ENCODE measurements around the gene CDK8. TPM values are rescaled to one million over a fixed set of nuclear protein-coding genes. Genes with fewer than 3 reads are reported as not detected.

Gene CDK8
- total and polyA plus RNA-seq, 9 of the 15 experiments (the other 6 are each of a cell fraction or from before 2014, with no cell fraction given): 11.3 to 33.7 (median 20.3) TPM

DNA sequence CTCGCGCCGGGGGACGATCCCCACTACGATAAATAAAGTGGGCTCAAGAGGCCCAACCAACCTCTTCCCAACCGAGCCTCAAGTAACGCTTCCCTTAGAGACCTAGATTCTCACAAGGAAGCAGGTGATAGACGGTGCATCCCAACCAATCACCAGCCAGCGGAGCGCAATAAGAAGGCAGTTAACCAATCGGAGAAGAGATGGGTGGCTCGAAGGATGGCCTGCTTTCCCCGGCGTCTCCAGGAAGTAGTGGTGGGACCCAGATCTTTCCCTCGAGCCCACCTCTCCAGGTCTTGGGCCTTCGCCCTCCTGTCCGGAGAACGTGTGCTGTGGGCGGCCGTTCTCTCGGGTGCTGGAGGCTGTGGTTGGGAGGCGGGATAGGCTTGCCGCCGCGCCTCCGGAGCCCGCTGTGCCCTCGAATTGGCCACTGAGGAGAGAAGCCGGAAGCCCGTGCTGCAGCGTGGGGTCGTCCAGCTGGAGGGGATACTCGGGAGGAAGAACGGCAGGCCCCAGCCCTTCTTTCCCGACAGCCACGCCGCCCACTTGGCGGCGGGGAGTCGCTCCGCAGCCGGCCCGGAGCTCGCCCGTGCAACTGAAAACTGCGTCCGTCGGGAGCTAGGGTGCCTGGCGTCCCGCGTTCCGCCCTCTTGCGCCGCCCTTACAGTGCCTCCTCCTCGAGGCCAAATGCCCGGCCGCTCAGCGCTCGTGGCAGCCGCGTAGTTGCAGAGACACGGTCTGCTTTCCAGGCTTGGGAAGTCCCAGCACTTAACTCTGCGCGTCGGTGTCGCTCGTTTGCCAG is 32.0 kb upstream of the CDK8 start, which contains the start of gene RNF6 (continued):
- TF ChIP-seq, protein P1, sequence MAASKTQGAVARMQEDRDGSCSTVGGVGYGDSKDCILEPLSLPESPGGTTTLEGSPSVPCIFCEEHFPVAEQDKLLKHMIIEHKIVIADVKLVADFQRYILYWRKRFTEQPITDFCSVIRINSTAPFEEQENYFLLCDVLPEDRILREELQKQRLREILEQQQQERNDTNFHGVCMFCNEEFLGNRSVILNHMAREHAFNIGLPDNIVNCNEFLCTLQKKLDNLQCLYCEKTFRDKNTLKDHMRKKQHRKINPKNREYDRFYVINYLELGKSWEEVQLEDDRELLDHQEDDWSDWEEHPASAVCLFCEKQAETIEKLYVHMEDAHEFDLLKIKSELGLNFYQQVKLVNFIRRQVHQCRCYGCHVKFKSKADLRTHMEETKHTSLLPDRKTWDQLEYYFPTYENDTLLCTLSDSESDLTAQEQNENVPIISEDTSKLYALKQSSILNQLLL (CRISPR knock-in tag; IDR thresholded peaks at IDR 0.05; ENCODE audit: borderline replicate concordance): no peak
- TF ChIP-seq PCBP1 (IDR thresholded peaks at IDR 0.05; ENCODE audit: low read depth, low read length, poor library complexity, severe bottlenecking) (peak; percentile 91), KDM5B (IDR thresholded peaks at IDR 0.05; ENCODE audit: insufficient replicate concordance, low read depth, low read length) (peak; percentile 75), SIX5 (IDR thresholded peaks at IDR 0.05; ENCODE audit: borderline replicate concordance in 1 of 2, insufficient read depth in 1 of 2, low read depth in 1 of 2, low read length in 2 of 2) (peak in 1 of 2 experiments; percentile 19; a peak in 1 of 4 replicates), RBM22 (IDR thresholded peaks at IDR 0.05; ENCODE audit: low read depth, low read length, poor library complexity, severe bottlenecking) (peak; percentile 78), ZNF316 (IDR thresholded peaks at IDR 0.05) (peak; percentile 14), CEBPG (CRISPR knock-in tag; IDR thresholded peaks at IDR 0.05) (peak; percentile 10; the same call in 1 of the 2 replicates), CEBPG (tag; conservative IDR thresholded peaks at IDR 0.05 in 1 of 2, IDR thresholded peaks at IDR 0.05 in 1 of 2) (no peak), L3MBTL2 (IDR thresholded peaks at IDR 0.05) (peak; percentile 76), SUPT5H (IDR thresholded peaks at IDR 0.05) (peak; percentile 86), SOX6 (IDR thresholded peaks at IDR 0.05) (peak; percentile 56; the same call in 1 of the 2 replicates), ARNT (IDR thresholded peaks at IDR 0.05) (no peak), POLR2AphosphoS5 (IDR thresholded peaks at IDR 0.05; ENCODE audit: control insufficient read depth, insufficient read depth, low read depth, low read length) (peak; percentile 49; the same call in 1 of the 2 replicates), ZNF57 (CRISPR knock-in tag; IDR thresholded peaks at IDR 0.05) (no peak), SMARCB1 (IDR thresholded peaks at IDR 0.05; ENCODE audit: insufficient read length, low read depth) (no peak), CHCHD3 (CRISPR knock-in tag; IDR thresholded peaks at IDR 0.05) (no peak)
- TF ChIP-seq, protein P2, sequence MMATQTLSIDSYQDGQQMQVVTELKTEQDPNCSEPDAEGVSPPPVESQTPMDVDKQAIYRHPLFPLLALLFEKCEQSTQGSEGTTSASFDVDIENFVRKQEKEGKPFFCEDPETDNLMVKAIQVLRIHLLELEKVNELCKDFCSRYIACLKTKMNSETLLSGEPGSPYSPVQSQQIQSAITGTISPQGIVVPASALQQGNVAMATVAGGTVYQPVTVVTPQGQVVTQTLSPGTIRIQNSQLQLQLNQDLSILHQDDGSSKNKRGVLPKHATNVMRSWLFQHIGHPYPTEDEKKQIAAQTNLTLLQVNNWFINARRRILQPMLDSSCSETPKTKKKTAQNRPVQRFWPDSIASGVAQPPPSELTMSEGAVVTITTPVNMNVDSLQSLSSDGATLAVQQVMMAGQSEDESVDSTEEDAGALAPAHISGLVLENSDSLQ (IDR thresholded peaks at IDR 0.05): peak; percentile 99
- TF ChIP-seq, protein P3, sequence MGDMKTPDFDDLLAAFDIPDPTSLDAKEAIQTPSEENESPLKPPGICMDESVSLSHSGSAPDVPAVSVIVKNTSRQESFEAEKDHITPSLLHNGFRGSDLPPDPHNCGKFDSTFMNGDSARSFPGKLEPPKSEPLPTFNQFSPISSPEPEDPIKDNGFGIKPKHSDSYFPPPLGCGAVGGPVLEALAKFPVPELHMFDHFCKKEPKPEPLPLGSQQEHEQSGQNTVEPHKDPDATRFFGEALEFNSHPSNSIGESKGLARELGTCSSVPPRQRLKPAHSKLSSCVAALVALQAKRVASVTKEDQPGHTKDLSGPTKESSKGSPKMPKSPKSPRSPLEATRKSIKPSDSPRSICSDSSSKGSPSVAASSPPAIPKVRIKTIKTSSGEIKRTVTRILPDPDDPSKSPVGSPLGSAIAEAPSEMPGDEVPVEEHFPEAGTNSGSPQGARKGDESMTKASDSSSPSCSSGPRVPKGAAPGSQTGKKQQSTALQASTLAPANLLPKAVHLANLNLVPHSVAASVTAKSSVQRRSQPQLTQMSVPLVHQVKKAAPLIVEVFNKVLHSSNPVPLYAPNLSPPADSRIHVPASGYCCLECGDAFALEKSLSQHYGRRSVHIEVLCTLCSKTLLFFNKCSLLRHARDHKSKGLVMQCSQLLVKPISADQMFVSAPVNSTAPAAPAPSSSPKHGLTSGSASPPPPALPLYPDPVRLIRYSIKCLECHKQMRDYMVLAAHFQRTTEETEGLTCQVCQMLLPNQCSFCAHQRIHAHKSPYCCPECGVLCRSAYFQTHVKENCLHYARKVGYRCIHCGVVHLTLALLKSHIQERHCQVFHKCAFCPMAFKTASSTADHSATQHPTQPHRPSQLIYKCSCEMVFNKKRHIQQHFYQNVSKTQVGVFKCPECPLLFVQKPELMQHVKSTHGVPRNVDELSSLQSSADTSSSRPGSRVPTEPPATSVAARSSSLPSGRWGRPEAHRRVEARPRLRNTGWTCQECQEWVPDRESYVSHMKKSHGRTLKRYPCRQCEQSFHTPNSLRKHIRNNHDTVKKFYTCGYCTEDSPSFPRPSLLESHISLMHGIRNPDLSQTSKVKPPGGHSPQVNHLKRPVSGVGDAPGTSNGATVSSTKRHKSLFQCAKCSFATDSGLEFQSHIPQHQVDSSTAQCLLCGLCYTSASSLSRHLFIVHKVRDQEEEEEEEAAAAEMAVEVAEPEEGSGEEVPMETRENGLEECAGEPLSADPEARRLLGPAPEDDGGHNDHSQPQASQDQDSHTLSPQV (IDR thresholded peaks at IDR 0.05): 0 out of 2 replicates have a peak, but pooled peaks have one; percentile 13
- TF ChIP-seq, protein P4, sequence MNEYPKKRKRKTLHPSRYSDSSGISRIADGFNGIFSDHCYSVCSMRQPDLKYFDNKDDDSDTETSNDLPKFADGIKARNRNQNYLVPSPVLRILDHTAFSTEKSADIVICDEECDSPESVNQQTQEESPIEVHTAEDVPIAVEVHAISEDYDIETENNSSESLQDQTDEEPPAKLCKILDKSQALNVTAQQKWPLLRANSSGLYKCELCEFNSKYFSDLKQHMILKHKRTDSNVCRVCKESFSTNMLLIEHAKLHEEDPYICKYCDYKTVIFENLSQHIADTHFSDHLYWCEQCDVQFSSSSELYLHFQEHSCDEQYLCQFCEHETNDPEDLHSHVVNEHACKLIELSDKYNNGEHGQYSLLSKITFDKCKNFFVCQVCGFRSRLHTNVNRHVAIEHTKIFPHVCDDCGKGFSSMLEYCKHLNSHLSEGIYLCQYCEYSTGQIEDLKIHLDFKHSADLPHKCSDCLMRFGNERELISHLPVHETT (CRISPR knock-in tag; conservative IDR thresholded peaks at IDR 0.05 in 1 of 2, IDR thresholded peaks at IDR 0.05 in 1 of 2): peak; percentile 69 to 87; a peak in 2 of 4 replicates

All from K562 (cell line).